ENCODE data around the gene SFI1. TPM values are rescaled to one million over a fixed set of nuclear protein-coding genes. Genes with fewer than 3 reads are reported as not detected.
A peak's percentile ranks its signal among the peaks of the same experiment; 100 is the strongest.

The SFI1 gene
- total and polyA plus RNA-seq, 8 donors, result 10.8 to 60.3 (median 16.4) TPM

- H3K9me3 ChIP-seq, result no peaks in the 10 kb centered on the region
- ATAC-seq (peak in 1 of 4 donors; percentile 27), FAIRE-seq (no peak), DNase-seq (no peak)
- H3K4me1 ChIP-seq, result peaks cover 0 to 2% (median 0%) of the 10 kb centered on the region in 3 donors
- TF ChIP-seq CTCF (IDR thresholded peaks at IDR 0.05), result no peak
- no peaks in the 10 kb centered on the region for H3K27me3 ChIP-seq
- 77 to 85% methylated on average over 13 of the region's 13 CpGs for WGBS, 2 donors
- no peaks in the 10 kb centered on the region for H3K36me3 ChIP-seq
- H3K27ac ChIP-seq, result peak overlapping the region in 2 of 4 donors; percentile 20 to 41
- intact Hi-C loops (cut with DNase I), result no loop called here
- no peak overlapping the region for H3K4me3 ChIP-seq
Observed at GRCh38 chr22:31635638-31636306, 139.4 kb downstream of the SFI1 start.

- WGBS, 2 donors, result 80 to 89% methylated on average over 10 of the region's 10 CpGs
- TF ChIP-seq CTCF (IDR thresholded peaks at IDR 0.05), result no peak
- no peaks in the 10 kb centered on the region for H3K9me3 ChIP-seq
- FAIRE-seq, result no peak
- peak overlapping the region in 2 of 4 donors; percentile 3 to 64 for H3K27ac ChIP-seq
- peak in 2 of 4 donors; percentile 17 to 19 for ATAC-seq
- peaks cover 0 to 2% (median 0%) of the 10 kb centered on the region in 3 donors for H3K4me1 ChIP-seq
- no peak for DNase-seq
- H3K27me3 ChIP-seq, result no peaks in the 10 kb centered on the region
- H3K4me3 ChIP-seq, result peak overlapping the region in 1 of 4 donors; percentile 11
- intact Hi-C loops (cut with DNase I), result no loop called here
- H3K36me3 ChIP-seq, result no peaks in the 10 kb centered on the region
Observed at GRCh38 chr22:31637447-31637890, 141.1 kb downstream of the SFI1 start.

- Histone ChIP-seq H3K9me3 (no peaks in the 10 kb centered on the region), H3K4me1 (peaks cover 0 to 2% (median 0%) of the 10 kb centered on the region in 3 donors), H3K36me3 (no peaks in the 10 kb centered on the region), H3K27ac (peak overlapping the region in 2 of 4 donors; percentile 3 to 64), H3K27me3 (no peaks in the 10 kb centered on the region), H3K4me3 (peak overlapping the region in 1 of 4 donors; percentile 11)
- ATAC-seq, result peak in 2 of 4 donors; percentile 45 to 56
- WGBS, 2 donors, result 79% methylated on average over 15 of the region's 15 CpGs
- FAIRE-seq, result no peak
- TF ChIP-seq CTCF (IDR thresholded peaks at IDR 0.05), result no peak
- no peak for DNase-seq
- intact Hi-C loops (cut with DNase I), result no loop called here
Observed at GRCh38 chr22:31637891-31638618, 141.7 kb downstream of the SFI1 start.

- Histone ChIP-seq H3K9me3 (no peaks in the 10 kb centered on the region), H3K4me3 (no peak overlapping the region), H3K27ac (peak overlapping the region in 1 of 4 donors; percentile 3), H3K27me3 (no peaks in the 10 kb centered on the region), H3K36me3 (no peaks in the 10 kb centered on the region), H3K4me1 (no peaks in the 10 kb centered on the region)
- peak in 1 of 4 donors; percentile 14 for ATAC-seq
- intact Hi-C loops (cut with DNase I), result no loop called here
- no peak for DNase-seq
- no peak for FAIRE-seq
- WGBS, 2 donors, result 65 to 75% methylated on average over 4 of the region's 4 CpGs
- no peak for TF ChIP-seq CTCF (IDR thresholded peaks at IDR 0.05)
Observed at GRCh38 chr22:31639436-31640039, 143.2 kb downstream of the SFI1 start.

All from pancreas (tissue), 10 donors.